Naive thymus-derived CD8-positive, alpha-beta T cell (primary cell): ENCODE results near the gene PGAM5. TPM values are rescaled to one million over a fixed set of nuclear protein-coding genes. Genes with fewer than 3 reads are reported as not detected.
"Not testable (repeated sequence)": the region's sequence is repeated elsewhere in the genome, so short reads cannot be mapped to it uniquely, and the experiment has no call there.

Experiments
- ATAC-seq, 2 donors: fragments of 150-1000 bp; cut with Tn5 transposase in 1 of 2; sonication (Bioruptor Pico), chemical (Tn5 transposase) in 1 of 2; 1 replicate in 1 of 2; 2 replicates in 1 of 2; pipeline ENCODE4 v1.10.0; 2021; ENCODE audit warnings: mild to moderate bottlenecking in 2 of 2, moderate library complexity in 2 of 2
- POLR2A ChIA-PET: fragments of 350-600 bp; sonication (Branson Sonifier 250); formaldehyde crosslinking; loops from one replicate; lab custom pipeline; 2021; ENCODE audit warnings: antibody characterized with exemption; lab: Charles Lee
- DNase-seq, 10 donors: peaks; one replicate each; pipeline versions ENCODE4 v3.0.0 to v3.0.0-alpha.2; 2020 to 2022
- H3K27ac Mint-ChIP-seq, 10 donors: one replicate each; pipeline ENCODE4 v1.8.0; 2020 to 2022; ENCODE audit warnings: mild to moderate bottlenecking in 10 of 10, mixed read lengths in 10 of 10, moderate library complexity in 4 of 10, inconsistent platforms in 1 of 10
- H3K27me3 Mint-ChIP-seq, 5 donors: one replicate each; pipeline ENCODE4 v1.8.0; 2021 to 2022; ENCODE audit warnings: mixed read lengths in 5 of 5
- H3K36me3 Mint-ChIP-seq, 3 donors: one replicate each; pipeline ENCODE4 v1.8.0; 2020 to 2022; ENCODE audit warnings: mixed read lengths in 3 of 3, mild to moderate bottlenecking in 2 of 3, inconsistent platforms in 1 of 3
- H3K4me1 Mint-ChIP-seq, 4 donors: one replicate each; pipeline ENCODE4 v1.8.0; 2021 to 2022; ENCODE audit warnings: mixed read lengths in 4 of 4
- H3K4me3 Mint-ChIP-seq, 10 donors: one replicate each; pipeline ENCODE4 v1.8.0; 2020 to 2022; ENCODE audit warnings: mild to moderate bottlenecking in 10 of 10, mixed read lengths in 10 of 10, moderate library complexity in 6 of 10, inconsistent platforms in 1 of 10
- H3K9me3 Mint-ChIP-seq, 9 donors: one replicate each; pipeline ENCODE4 v1.8.0; 2020 to 2022; ENCODE audit warnings: mixed read lengths in 9 of 9, mild to moderate bottlenecking in 3 of 9, inconsistent platforms in 1 of 9, moderate library complexity in 1 of 9
- polyA plus RNA-seq, 3 donors: library from polyadenylated mRNA; unstranded; fragments of 300-500 nt; fragmentation: Illumina TruSeq; gene quantifications; one replicate each; pipeline ENCODE4 v1.2.3, GENCODE V29; 2021
- total RNA-seq, 8 experiments: library from RNA in 2 of 8; stranded (reverse) in 2 of 8; gene quantifications; one replicate each; pipeline ENCODE4 v1.2.3 and lab custom pipeline; 2021 to 2026

Gene PGAM5
- total and polyA plus RNA-seq, 5 experiments from 2014 or later: 20.9 to 30.9 (median 27.5) TPM

GRCh38 chr12:132741620-132742019, 31.0 kb downstream of the PGAM5 start:
- peaks cover 14 to 92% (median 27%) of the 10 kb centered on the region in 3 donors for H3K36me3 Mint-ChIP-seq
- H3K4me3 Mint-ChIP-seq: no peak overlapping the region
- no peaks in the 10 kb centered on the region for H3K9me3 Mint-ChIP-seq
- peak overlapping the region in 1 of 10 donors; percentile 61 for H3K27ac Mint-ChIP-seq
- DNase-seq (no peak), ATAC-seq (no peak)
- no peaks in the 10 kb centered on the region for H3K27me3 Mint-ChIP-seq
- POLR2A ChIA-PET: interaction anchor here (0.6 kb wide), 1 partner anchor 8 kb away, joined by 6 read pairs; no protein-coding TSS in a partner anchor
- H3K4me1 Mint-ChIP-seq: peaks cover 7 to 17% (median 11%) of the 10 kb centered on the region in 4 donors

DNA sequence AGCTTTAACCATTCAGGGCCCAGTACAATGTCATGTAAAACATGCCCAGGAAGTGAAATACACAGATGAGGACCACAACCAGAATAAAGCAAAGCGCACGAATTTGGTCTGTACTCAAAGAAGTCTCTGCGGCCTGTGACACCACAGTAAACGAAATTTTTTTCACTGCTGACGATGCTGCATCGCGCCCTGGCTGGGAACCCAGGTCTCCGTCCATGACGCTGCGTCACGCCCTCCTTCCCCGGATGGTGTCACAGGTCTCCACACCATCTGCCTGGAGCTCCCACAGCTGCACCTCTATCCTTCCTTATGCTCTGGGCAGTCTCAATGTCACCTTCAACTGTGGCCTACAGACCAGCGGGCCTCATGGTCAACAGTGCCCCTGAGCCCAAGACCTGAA, 33.2 kb downstream of the PGAM5 start:
- H3K4me1 Mint-ChIP-seq: peaks cover 7 to 20% (median 12%) of the 10 kb centered on the region in 4 donors
- peaks cover 14 to 94% (median 31%) of the 10 kb centered on the region in 3 donors for H3K36me3 Mint-ChIP-seq
- no peak overlapping the region for H3K4me3 Mint-ChIP-seq
- DNase-seq (no peak), ATAC-seq (no peak)
- peak overlapping the region in 1 of 10 donors; percentile 48 for H3K27ac Mint-ChIP-seq
- H3K27me3 Mint-ChIP-seq: no peaks in the 10 kb centered on the region
- no peaks in the 10 kb centered on the region for H3K9me3 Mint-ChIP-seq
- POLR2A ChIA-PET: no interaction called here

DNA sequence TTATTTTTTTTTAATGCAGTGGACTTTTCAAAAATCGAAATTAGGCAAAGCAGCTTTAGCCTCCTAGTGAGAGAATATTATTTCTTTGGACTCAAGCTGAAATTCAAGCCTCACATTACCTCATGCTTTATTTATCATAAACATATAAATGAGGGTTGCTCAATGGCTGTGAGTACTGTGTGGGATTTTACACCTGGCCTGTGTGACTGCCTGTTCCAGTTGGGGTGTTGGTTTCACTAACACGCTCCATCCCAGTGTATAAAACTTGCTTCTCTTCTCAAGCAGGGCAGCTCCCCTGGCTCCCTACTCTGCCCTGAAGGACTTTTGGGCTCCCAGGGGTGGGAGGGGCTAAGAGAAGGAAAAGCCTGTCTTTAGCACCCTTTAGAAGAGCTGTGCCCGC, 36.0 kb downstream of the PGAM5 start:
- no peak for ATAC-seq
- no peaks in the 10 kb centered on the region for H3K9me3 Mint-ChIP-seq
- peak overlapping the region in 1 of 10 donors; percentile 15 for H3K27ac Mint-ChIP-seq
- H3K4me1 Mint-ChIP-seq: peaks cover 7 to 20% (median 12%) of the 10 kb centered on the region in 4 donors
- POLR2A ChIA-PET: no interaction called here
- H3K36me3 Mint-ChIP-seq: peaks cover 14 to 90% (median 22%) of the 10 kb centered on the region in 3 donors
- no peak overlapping the region for H3K4me3 Mint-ChIP-seq
- H3K27me3 Mint-ChIP-seq: no peaks in the 10 kb centered on the region
- DNase-seq: no peak

- Mint-ChIP-seq H3K27me3 (no peaks in the 10 kb centered on the region), H3K9me3 (no peaks in the 10 kb centered on the region), H3K4me3 (no peak overlapping the region), H3K4me1 (peaks cover 6 to 19% (median 12%) of the 10 kb centered on the region in 4 donors), H3K27ac (peak overlapping the region in 1 of 10 donors; percentile 56), H3K36me3 (peaks cover 7 to 87% (median 22%) of the 10 kb centered on the region in 3 donors)
- POLR2A ChIA-PET: no interaction called here
- DNase-seq: no peak
- no peak for ATAC-seq
Measured at GRCh38 chr12:132747395-132747794, 36.8 kb downstream of the PGAM5 start.

DNA sequence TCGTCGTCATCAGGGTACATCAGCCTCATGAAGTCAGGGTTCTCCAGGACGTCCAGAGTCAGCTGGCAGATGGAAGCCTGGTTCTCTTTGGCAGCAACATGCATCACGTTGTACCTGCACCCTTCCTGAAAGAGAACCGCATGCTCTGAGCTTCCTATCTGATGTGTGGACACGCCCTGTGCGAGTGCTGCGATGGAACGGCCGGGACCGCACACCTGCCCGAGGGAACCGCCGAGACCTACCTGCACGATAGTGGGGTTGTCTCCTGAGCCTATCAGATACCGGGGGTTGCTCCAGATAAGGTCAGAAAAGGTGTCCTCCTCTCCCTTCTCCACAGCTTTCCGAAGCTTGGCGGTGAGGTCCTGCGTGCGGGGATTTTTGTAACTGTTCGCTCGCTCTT, 37.3 kb downstream of the PGAM5 start:
- H3K4me3 Mint-ChIP-seq: no peak overlapping the region
- peaks cover under 1 to 14% (median 7%) of the 10 kb centered on the region in 4 donors for H3K4me1 Mint-ChIP-seq
- H3K27ac Mint-ChIP-seq: peak overlapping the region in 2 of 10 donors; percentile 29 to 38
- H3K36me3 Mint-ChIP-seq: peaks cover 2 to 85% (median 19%) of the 10 kb centered on the region in 3 donors
- POLR2A ChIA-PET: no interaction called here
- no peaks in the 10 kb centered on the region for H3K9me3 Mint-ChIP-seq
- ATAC-seq: no peak
- DNase-seq: no peak
- H3K27me3 Mint-ChIP-seq: no peaks in the 10 kb centered on the region

- peak overlapping the region in 2 of 10 donors; percentile 29 to 38 for H3K27ac Mint-ChIP-seq
- H3K36me3 Mint-ChIP-seq: peaks cover 0 to 86% (median 16%) of the 10 kb centered on the region in 3 donors
- ATAC-seq (no peak), DNase-seq (no peak)
- POLR2A ChIA-PET: no interaction called here
- no peaks in the 10 kb centered on the region for H3K9me3 Mint-ChIP-seq
- H3K27me3 Mint-ChIP-seq: no peaks in the 10 kb centered on the region
- no peak overlapping the region for H3K4me3 Mint-ChIP-seq
- H3K4me1 Mint-ChIP-seq: peaks cover 0 to 11% (median 6%) of the 10 kb centered on the region in 4 donors
Measured at GRCh38 chr12:132748319-132748718, 37.7 kb downstream of the PGAM5 start.

- H3K27me3 Mint-ChIP-seq, H3K9me3 Mint-ChIP-seq, H3K4me1 Mint-ChIP-seq, H3K4me3 Mint-ChIP-seq, H3K27ac Mint-ChIP-seq, DNase-seq, ATAC-seq: not testable (repeated sequence)
- peaks cover 0 to 73% (median 3%) of the 10 kb centered on the region in 3 donors for H3K36me3 Mint-ChIP-seq
- POLR2A ChIA-PET: interaction anchor here (0.6 kb wide), 1 partner anchor 66 kb away, joined by 3 read pairs; no protein-coding TSS in a partner anchor
Measured at GRCh38 chr12:132753670-132754069, 43.0 kb downstream of the PGAM5 start.

DNA sequence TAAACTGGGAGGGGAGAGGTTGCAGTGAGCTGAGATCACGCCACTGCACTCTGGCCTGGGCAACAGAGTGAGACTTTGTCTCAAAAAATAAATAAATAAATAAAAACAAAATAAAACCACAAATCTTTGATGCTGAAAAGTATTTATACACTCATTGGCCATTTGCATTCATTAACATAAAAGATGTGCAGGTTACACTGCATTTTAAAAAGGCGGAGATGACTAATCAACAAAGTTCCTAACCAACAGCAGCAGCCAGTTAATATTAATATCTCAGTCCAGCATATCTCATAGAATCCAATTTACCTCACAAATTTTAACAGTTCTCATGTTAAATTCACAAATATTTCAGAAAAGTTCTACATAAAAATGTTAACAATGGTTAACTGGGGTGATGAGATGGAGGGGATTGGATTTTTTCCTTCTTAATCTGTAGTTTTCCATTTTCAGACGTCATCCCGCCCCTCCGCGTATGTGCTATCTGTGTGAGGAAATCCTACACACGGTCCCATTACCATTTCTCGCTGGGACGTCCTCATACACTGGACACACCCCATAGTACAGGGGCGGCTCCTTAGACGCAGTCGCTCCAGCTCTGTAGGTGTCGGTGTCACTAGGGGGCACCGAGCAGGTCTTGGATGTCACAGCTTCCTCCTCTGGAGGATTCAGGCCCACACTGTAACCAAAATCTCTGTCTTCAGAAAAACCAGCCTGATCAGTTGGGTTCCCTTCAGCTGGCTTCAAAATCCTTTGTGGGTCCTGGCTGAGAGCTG, 43.7 kb downstream of the PGAM5 start:
- Mint-ChIP-seq H3K9me3 (no peaks in the 10 kb centered on the region), H3K27me3 (no peaks in the 10 kb centered on the region), H3K4me3 (no peak overlapping the region), H3K4me1 (peaks cover 2 to 5% (median 5%) of the 10 kb centered on the region in 4 donors), H3K27ac (peak overlapping the region in 2 of 10 donors; percentile 27 to 71), H3K36me3 (peaks cover 0 to 66% (median 3%) of the 10 kb centered on the region in 3 donors)
- POLR2A ChIA-PET: no interaction called here
- ATAC-seq (peak in 1 of 2 donors; percentile 41), DNase-seq (no peak)

GRCh38 chr12:132758825-132759224, 48.2 kb downstream of the PGAM5 start:
- POLR2A ChIA-PET, ATAC-seq, H3K27me3 Mint-ChIP-seq, DNase-seq, H3K9me3 Mint-ChIP-seq: not testable (repeated sequence)
- H3K36me3 Mint-ChIP-seq: peaks cover 0 to 34% (median 3%) of the 10 kb centered on the region in 3 donors
- peaks cover 11 to 28% (median 26%) of the 10 kb centered on the region in 4 donors for H3K4me1 Mint-ChIP-seq
- peak overlapping the region in 1 of 10 donors; percentile 35 for H3K27ac Mint-ChIP-seq
- peak overlapping the region in 2 of 10 donors; percentile 22 to 41 for H3K4me3 Mint-ChIP-seq

DNA sequence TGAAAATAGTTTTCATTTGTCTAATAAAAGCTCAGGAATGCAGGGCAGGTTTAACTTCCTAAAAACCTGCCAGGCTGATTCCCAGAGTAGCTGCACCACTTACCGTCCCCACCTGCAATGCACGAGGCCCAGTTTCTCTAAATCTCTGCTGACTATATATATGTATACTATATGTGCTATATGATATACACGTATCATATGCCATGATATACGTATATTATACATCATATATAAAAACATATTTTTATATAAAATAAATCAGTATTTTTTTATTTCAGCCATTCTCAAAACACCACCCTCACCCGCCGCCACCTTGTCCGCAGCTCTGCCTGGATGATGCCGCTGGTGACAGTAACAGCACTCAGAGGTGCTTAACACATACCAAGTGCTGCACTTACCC, 48.7 kb downstream of the PGAM5 start:
- peaks cover 0 to 30% (median 3%) of the 10 kb centered on the region in 3 donors for H3K36me3 Mint-ChIP-seq
- no peaks in the 10 kb centered on the region for H3K9me3 Mint-ChIP-seq
- peaks cover 14 to 28% (median 26%) of the 10 kb centered on the region in 4 donors for H3K4me1 Mint-ChIP-seq
- POLR2A ChIA-PET: interaction anchor here (0.7 kb wide), 2 partner anchors 422 to 799 kb away, joined by 4 read pairs; partner anchors contain the start of gene ZNF268
- ATAC-seq: no peak
- H3K27me3 Mint-ChIP-seq: no peaks in the 10 kb centered on the region
- no peak for DNase-seq
- peak overlapping the region in 4 of 10 donors; percentile 35 to 68 (median 40) for H3K27ac Mint-ChIP-seq
- H3K4me3 Mint-ChIP-seq: peak overlapping the region in 5 of 10 donors; percentile 4 to 96 (median 92)

- peaks cover 0 to 21% (median 0%) of the 10 kb centered on the region in 3 donors for H3K36me3 Mint-ChIP-seq
- no peaks in the 10 kb centered on the region for H3K27me3 Mint-ChIP-seq
- POLR2A ChIA-PET: interaction anchor here (0.5 to 1.9 kb wide), 10 partner anchors 9 to 368 kb away, joined by 3 to 16 read pairs (median 4); no protein-coding TSS in a partner anchor
- H3K4me1 Mint-ChIP-seq: peaks cover 16 to 35% (median 32%) of the 10 kb centered on the region in 4 donors
- no peaks in the 10 kb centered on the region for H3K9me3 Mint-ChIP-seq
- peak within 1 kb of the TSS; percentile 86 to 97 (median 96) for H3K4me3 Mint-ChIP-seq
- ATAC-seq (peak; percentile 44 to 54), DNase-seq (peak; percentile 28 to 78 (median 44))
- peak within 1 kb of the TSS; percentile 93 to 99 (median 98) for H3K27ac Mint-ChIP-seq
Measured at GRCh38 chr12:132761032-132761920, 50.6 kb downstream of the PGAM5 start, which contains the start of gene ANKLE2. Gene ANKLE2 (minus strand): TSS chr12:132761832. CDS start chr12:132761798, 34 bp downstream.
